ENCODE results near the gene CSF2RB. TPM values are rescaled to one million over a fixed set of nuclear protein-coding genes. Genes with fewer than 3 reads are reported as not detected.

The CSF2RB gene
- total and polyA plus RNA-seq, 2 experiments from 2014 or later, result 2.6 to 4.1 TPM

GRCh38 chr22:36976606-36977005 is 63.2 kb downstream of the CSF2RB start:
- in situ Hi-C loops (cut with MboI), result loop anchor here (10.0 kb wide), 1 partner anchor 112 kb away; the partner anchor contains the start of gene NCF4
- no peak overlapping the region for H3K4me3 ChIP-seq
- no peak overlapping the region for H3K27ac ChIP-seq
- H3F3A ChIP-seq (ENCODE audit: insufficient read depth), result no peaks in the 10 kb centered on the region
- 72 to 81% methylated on average over 4 of the region's 4 CpGs for WGBS, 2 experiments (ENCODE audit: low coverage in 1 of 2, low lambda C conversion rate in 2 of 2, missing lambda C conversion rate in 2 of 2)
- no peaks in the 10 kb centered on the region for H3K9me3 ChIP-seq (ENCODE audit: low read depth)
- no peak overlapping the region for H3K9ac ChIP-seq
- no peaks in the 10 kb centered on the region for H3K9me2 ChIP-seq (ENCODE audit: insufficient read depth)
- H3K79me2 ChIP-seq (ENCODE audit: insufficient read depth), result no peaks in the 10 kb centered on the region
- H3K4me1 ChIP-seq (ENCODE audit: insufficient read depth), result 0 out of 2 replicates have a peak, but pooled peaks cover 4% of the 10 kb centered on the region
- H4K20me1 ChIP-seq (ENCODE audit: insufficient read depth), result no peaks in the 10 kb centered on the region
- no peaks in the 10 kb centered on the region for H3K36me3 ChIP-seq (ENCODE audit: low read depth)
- DNase-seq, result no peak
- no peak overlapping the region for H3K4me2 ChIP-seq (ENCODE audit: unreplicated experiment)
- H2AFZ ChIP-seq, result no peak overlapping the region
- TF ChIP-seq EZH2 (IDR thresholded peaks at IDR 0.05; ENCODE audit: insufficient read depth, poor library complexity, severe bottlenecking), result no peak
- H3K27me3 ChIP-seq (replicated peaks; ENCODE audit: insufficient read depth), result no peaks in the 10 kb centered on the region; the same call in none of the 2 replicates

GRCh38 chr22:36977401-36977861 is 64.0 kb downstream of the CSF2RB start:
- 22% methylated on average over 13 of the region's 13 CpGs for WGBS, 2 experiments (ENCODE audit: low coverage in 1 of 2, low lambda C conversion rate in 2 of 2, missing lambda C conversion rate in 2 of 2)
- H4K20me1 ChIP-seq (ENCODE audit: insufficient read depth), result no peaks in the 10 kb centered on the region
- DNase-seq, result peak; percentile 65
- H2AFZ ChIP-seq, result peak overlapping the region; percentile 90
- in situ Hi-C loops (cut with MboI), result loop anchor here (10.0 kb wide), 1 partner anchor 113 kb away; the partner anchor contains the start of gene NCF4
- H3K9me3 ChIP-seq (ENCODE audit: low read depth), result no peaks in the 10 kb centered on the region
- no peak for TF ChIP-seq EZH2 (IDR thresholded peaks at IDR 0.05; ENCODE audit: insufficient read depth, poor library complexity, severe bottlenecking)
- TF ChIP-seq EZH2phosphoT487 (IDR thresholded peaks at IDR 0.05; ENCODE audit: insufficient read depth, low read depth), result no peak
- H3K4me3 ChIP-seq, result peak overlapping the region; percentile 73
- no peaks in the 10 kb centered on the region for H3K9me2 ChIP-seq (ENCODE audit: insufficient read depth)
- H3K27me3 ChIP-seq (replicated peaks; ENCODE audit: insufficient read depth), result peaks cover 2% of the 10 kb centered on the region
- no peaks in the 10 kb centered on the region for H3K79me2 ChIP-seq (ENCODE audit: insufficient read depth)
- peak overlapping the region; percentile 50 for H3K9ac ChIP-seq
- H3K4me2 ChIP-seq (ENCODE audit: unreplicated experiment), result peak overlapping the region; percentile 88
- no peak overlapping the region for H3K27ac ChIP-seq
- no peaks in the 10 kb centered on the region for H3K36me3 ChIP-seq (ENCODE audit: low read depth)
- no peaks in the 10 kb centered on the region for H3F3A ChIP-seq (ENCODE audit: insufficient read depth)
- 0 out of 2 replicates have a peak, but pooled peaks cover 4% of the 10 kb centered on the region for H3K4me1 ChIP-seq (ENCODE audit: insufficient read depth)

GRCh38 chr22:36977947-36978660 is 64.7 kb downstream of the CSF2RB start:
- TF ChIP-seq EZH2phosphoT487 (IDR thresholded peaks at IDR 0.05; ENCODE audit: insufficient read depth, low read depth) (no peak), EZH2 (IDR thresholded peaks at IDR 0.05; ENCODE audit: insufficient read depth, poor library complexity, severe bottlenecking) (no peak)
- H2AFZ ChIP-seq, result peak overlapping the region; percentile 90
- no peaks in the 10 kb centered on the region for H3K79me2 ChIP-seq (ENCODE audit: insufficient read depth)
- WGBS, 2 experiments (ENCODE audit: low coverage in 1 of 2, low lambda C conversion rate in 2 of 2, missing lambda C conversion rate in 2 of 2), result 10 to 11% methylated on average over 18 of the region's 18 CpGs
- peak; percentile 95 for DNase-seq
- no peak overlapping the region for H3K27ac ChIP-seq
- no peaks in the 10 kb centered on the region for H3F3A ChIP-seq (ENCODE audit: insufficient read depth)
- H3K27me3 ChIP-seq (replicated peaks; ENCODE audit: insufficient read depth), result peaks cover 9% of the 10 kb centered on the region; the same call in 1 of the 2 replicates
- peak overlapping the region; percentile 88 for H3K4me2 ChIP-seq (ENCODE audit: unreplicated experiment)
- in situ Hi-C loops (cut with MboI), result loop anchor here (10.0 kb wide), 1 partner anchor 113 kb away; the partner anchor contains the start of gene NCF4
- 0 out of 2 replicates have a peak, but pooled peaks cover 4% of the 10 kb centered on the region for H3K4me1 ChIP-seq (ENCODE audit: insufficient read depth)
- no peaks in the 10 kb centered on the region for H3K36me3 ChIP-seq (ENCODE audit: low read depth)
- no peaks in the 10 kb centered on the region for H3K9me3 ChIP-seq (ENCODE audit: low read depth)
- no peaks in the 10 kb centered on the region for H3K9me2 ChIP-seq (ENCODE audit: insufficient read depth)
- H3K4me3 ChIP-seq, result peak overlapping the region; percentile 73
- H4K20me1 ChIP-seq (ENCODE audit: insufficient read depth), result no peaks in the 10 kb centered on the region
- H3K9ac ChIP-seq, result peak overlapping the region; percentile 50

- Histone ChIP-seq H3K9me3 (ENCODE audit: low read depth) (no peaks in the 10 kb centered on the region), H4K20me1 (ENCODE audit: insufficient read depth) (no peaks in the 10 kb centered on the region), H3K4me3 (no peak overlapping the region), H3K4me1 (ENCODE audit: insufficient read depth) (0 out of 2 replicates have a peak, but pooled peaks cover 4% of the 10 kb centered on the region), H2AFZ (no peak overlapping the region), H3F3A (ENCODE audit: insufficient read depth) (no peaks in the 10 kb centered on the region), H3K27me3 (replicated peaks; ENCODE audit: insufficient read depth) (peaks cover 9% of the 10 kb centered on the region; the same call in 1 of the 2 replicates), H3K27ac (no peak overlapping the region), H3K79me2 (ENCODE audit: insufficient read depth) (no peaks in the 10 kb centered on the region), H3K4me2 (ENCODE audit: unreplicated experiment) (no peak overlapping the region), H3K9me2 (ENCODE audit: insufficient read depth) (no peaks in the 10 kb centered on the region), H3K9ac (no peak overlapping the region), H3K36me3 (ENCODE audit: low read depth) (no peaks in the 10 kb centered on the region)
- in situ Hi-C loops (cut with MboI), result loop anchor here (10.0 kb wide), 1 partner anchor 114 kb away; the partner anchor contains the start of gene NCF4
- DNase-seq, result no peak
- TF ChIP-seq EZH2 (IDR thresholded peaks at IDR 0.05; ENCODE audit: insufficient read depth, poor library complexity, severe bottlenecking) (no peak), EZH2phosphoT487 (IDR thresholded peaks at IDR 0.05; ENCODE audit: insufficient read depth, low read depth) (no peak)
- 63 to 66% methylated on average over 13 of the region's 13 CpGs for WGBS, 2 experiments (ENCODE audit: low coverage in 1 of 2, low lambda C conversion rate in 2 of 2, missing lambda C conversion rate in 2 of 2)
These were observed 65.8 kb downstream of the CSF2RB start for GRCh38 chr22:36979016-36979910.
